Measurements from ENCODE around the gene METAP1. TPM values are rescaled to one million over a fixed set of nuclear protein-coding genes. Genes with fewer than 3 reads are reported as not detected.
"Not testable (repeated sequence)": the region's sequence is repeated elsewhere in the genome, so short reads cannot be mapped to it uniquely, and the experiment has no call there.

The METAP1 gene
- total RNA-seq, 1 experiment from 2014 or later, result 63.5 TPM

- WGBS (ENCODE audit: extremely low coverage, insufficient read length, low lambda C conversion rate), result no CpG with 5 or more reads among the region's 4 CpGs
- peaks cover 33 to 63% (median 53%) of the 10 kb centered on the region in 3 experiments; a peak in 6 of 7 replicates for H3K36me3 Mint-ChIP-seq (ENCODE audit: insufficient read depth in 1 of 3, low read depth in 3 of 3)
Measured at GRCh38 chr4:99062120-99062519, 66.6 kb downstream of the METAP1 start.

GRCh38 chr4:99065521-99065920, 70.0 kb downstream of the METAP1 start:
- H2BK12ac ChIP-seq (ENCODE audit: insufficient read length, low read depth, low read length); H2BK120ac ChIP-seq (ENCODE audit: low read depth, low read length, poor library complexity, severe bottlenecking); H3K9me3 Mint-ChIP-seq; H3T11ph ChIP-seq (ENCODE audit: low read length); H3K9ac ChIP-seq (ENCODE audit: extremely low read depth, insufficient read length, low read length); H4K5ac ChIP-seq (ENCODE audit: insufficient read length, low read depth, low read length); H3K23ac ChIP-seq (ENCODE audit: insufficient read length, low read depth, low read length); H3K4me2 ChIP-seq (ENCODE audit: insufficient read depth, insufficient read length, low read length); H3K23me2 ChIP-seq (ENCODE audit: insufficient read length, low read depth, low read length, poor library complexity, severe bottlenecking); H3K4ac ChIP-seq (ENCODE audit: low read depth, low read length); H3K14ac ChIP-seq (ENCODE audit: insufficient read depth, low read length); H3K9me3 ChIP-seq (ENCODE audit: control insufficient read depth, low read depth, low read length); H2AFZ ChIP-seq (ENCODE audit: low read length); H4K8ac ChIP-seq (replicated peaks; ENCODE audit: insufficient read length, low read depth, low read length); H4K20me1 ChIP-seq (ENCODE audit: control insufficient read depth, insufficient read depth, insufficient read length); H3K27ac Mint-ChIP-seq; H2AK5ac ChIP-seq (ENCODE audit: insufficient read length, low read length); H3K79me1 ChIP-seq (ENCODE audit: insufficient read depth, low read depth, low read length, poor library complexity, severe bottlenecking); H2BK20ac ChIP-seq (ENCODE audit: low read depth, low read length, poor library complexity, severe bottlenecking); H3K4me1 ChIP-seq (ENCODE audit: insufficient read depth, low read length); H3K4me1 Mint-ChIP-seq; H3K27ac ChIP-seq (ENCODE audit: insufficient read length, low read depth, low read length); DNase-seq; H3K27me3 ChIP-seq (ENCODE audit: insufficient read depth, low read length); H3K27me3 Mint-ChIP-seq (ENCODE audit: low read depth); H3K79me2 ChIP-seq (ENCODE audit: insufficient read depth, low read length); H3K18ac ChIP-seq (ENCODE audit: insufficient read length, low read depth, low read length); H4K91ac ChIP-seq (ENCODE audit: insufficient read length, low read depth, low read length); H3K4me3 Mint-ChIP-seq; H2BK5ac ChIP-seq (ENCODE audit: insufficient read length, low read length); H2BK15ac ChIP-seq (ENCODE audit: low read depth, low read length); H3K56ac ChIP-seq (ENCODE audit: insufficient read length, low read depth, low read length): not testable (repeated sequence)
- peaks cover 16 to 41% (median 28%) of the 10 kb centered on the region in 3 experiments; a peak in 6 of 7 replicates for H3K36me3 Mint-ChIP-seq (ENCODE audit: insufficient read depth in 1 of 3, low read depth in 3 of 3)
- no CpG with 5 or more reads among the region's 2 CpGs for WGBS (ENCODE audit: extremely low coverage, insufficient read length, low lambda C conversion rate)

More at GRCh38 chr4:99062120-99062519, 66.6 kb downstream of the METAP1 start:
- H3T11ph ChIP-seq (ENCODE audit: low read length), result no peak overlapping the region
- no peaks in the 10 kb centered on the region for H4K20me1 ChIP-seq (ENCODE audit: control insufficient read depth, insufficient read depth, insufficient read length)
- H3K4ac ChIP-seq (ENCODE audit: low read depth, low read length), result no peak overlapping the region
- Mint-ChIP-seq H3K9me3 (no peaks in the 10 kb centered on the region; a peak in 2 of 5 replicates), H3K27ac (no peak overlapping the region; a peak in 1 of 7 replicates), H3K4me1 (peaks cover 0 to 2% of the 10 kb centered on the region in 2 experiments; a peak in 1 of 4 replicates), H3K27me3 (ENCODE audit: low read depth) (no peaks in the 10 kb centered on the region; the same call in 1 of the 2 replicates), H3K4me3 (no peak overlapping the region)
- H2BK20ac ChIP-seq (ENCODE audit: low read depth, low read length, poor library complexity, severe bottlenecking), result no peak overlapping the region
- no peak overlapping the region for H2BK12ac ChIP-seq (ENCODE audit: insufficient read length, low read depth, low read length)
- TF ChIP-seq CTCF (conservative IDR thresholded peaks at IDR 0.05), result no peak
- H3K23ac ChIP-seq (ENCODE audit: insufficient read length, low read depth, low read length), result no peak overlapping the region
- peaks cover under 1% of the 10 kb centered on the region for H3K79me1 ChIP-seq (ENCODE audit: insufficient read depth, low read depth, low read length, poor library complexity, severe bottlenecking)
- H2BK5ac ChIP-seq (ENCODE audit: insufficient read length, low read length), result no peak overlapping the region
- no peaks in the 10 kb centered on the region for H3K23me2 ChIP-seq (ENCODE audit: insufficient read length, low read depth, low read length, poor library complexity, severe bottlenecking)
- H2BK15ac ChIP-seq (ENCODE audit: low read depth, low read length), result no peak overlapping the region
- H3K18ac ChIP-seq (ENCODE audit: insufficient read length, low read depth, low read length), result no peak overlapping the region
- no peak overlapping the region for H3K4me2 ChIP-seq (ENCODE audit: insufficient read depth, insufficient read length, low read length)
- no peak overlapping the region for H3K27ac ChIP-seq (ENCODE audit: insufficient read length, low read depth, low read length)
- H2AFZ ChIP-seq (ENCODE audit: low read length), result no peak overlapping the region
- H3K27me3 ChIP-seq (ENCODE audit: insufficient read depth, low read length), result no peaks in the 10 kb centered on the region
- no peaks in the 10 kb centered on the region for H3K9me3 ChIP-seq (ENCODE audit: control insufficient read depth, low read depth, low read length)
- no peak overlapping the region for H3K14ac ChIP-seq (ENCODE audit: insufficient read depth, low read length)
- no peaks in the 10 kb centered on the region for H3K4me1 ChIP-seq (ENCODE audit: insufficient read depth, low read length)
- no peak overlapping the region for H3K9ac ChIP-seq (ENCODE audit: extremely low read depth, insufficient read length, low read length)
- H3K56ac ChIP-seq (ENCODE audit: insufficient read length, low read depth, low read length), result no peak overlapping the region
- H2AK5ac ChIP-seq (ENCODE audit: insufficient read length, low read length), result no peak overlapping the region
- no peaks in the 10 kb centered on the region for H3K79me2 ChIP-seq (ENCODE audit: insufficient read depth, low read length)
- no peak overlapping the region for H2BK120ac ChIP-seq (ENCODE audit: low read depth, low read length, poor library complexity, severe bottlenecking)
- no peak overlapping the region for H4K91ac ChIP-seq (ENCODE audit: insufficient read length, low read depth, low read length)
- no peak for DNase-seq
- no peak overlapping the region for H4K5ac ChIP-seq (ENCODE audit: insufficient read length, low read depth, low read length)
- H4K8ac ChIP-seq (replicated peaks; ENCODE audit: insufficient read length, low read depth, low read length), result no peak overlapping the region
